Ishikawa (cell line): Measurements from ENCODE around the gene RIMBP2.

ENCODE experiments used
- CEBPB ChIP-seq: IDR thresholded peaks from 2 replicates; pipeline ENCODE4 v1.6.1; 2012
- CREB1 ChIP-seq: IDR thresholded peaks from 2 replicates; pipeline ENCODE4 v1.6.1; 2012; ENCODE audit warnings: low read depth
- EGR1 ChIP-seq: IDR thresholded peaks from 2 replicates; pipeline ENCODE4 v1.6.1; 2012
- EP300 ChIP-seq: IDR thresholded peaks from 2 replicates; pipeline ENCODE4 v1.6.1; 2012; ENCODE audit warnings: borderline replicate concordance
- FOXM1 ChIP-seq: IDR thresholded peaks from 2 replicates; pipeline ENCODE4 v1.6.1; 2012; ENCODE audit warnings: low read depth, borderline replicate concordance
- NFIC ChIP-seq: IDR thresholded peaks from 2 replicates; pipeline ENCODE4 v1.6.1; 2012
- RAD21 ChIP-seq: IDR thresholded peaks from 2 replicates; pipeline ENCODE4 v1.6.1; 2012; ENCODE audit warnings: low read depth
- TAF1 ChIP-seq: IDR thresholded peaks from 2 replicates; pipeline ENCODE4 v1.6.1; 2012; ENCODE audit warnings: low read depth, mild to moderate bottlenecking
- TCF12 ChIP-seq: IDR thresholded peaks from 2 replicates; pipeline ENCODE4 v1.6.1; 2012; ENCODE audit warnings: low read depth
- TEAD4 ChIP-seq: IDR thresholded peaks from 2 replicates; pipeline ENCODE4 v1.6.1; 2012
- YY1 ChIP-seq: IDR thresholded peaks from 2 replicates; pipeline ENCODE4 v1.6.1; 2012; ENCODE audit warnings: low read depth
- ZBTB7A ChIP-seq: IDR thresholded peaks from 2 replicates; pipeline ENCODE4 v1.6.1; 2012; ENCODE audit warnings: low read depth
- TF ChIP-seq, protein P1 (sequence below): IDR thresholded peaks from 2 replicates; pipeline ENCODE4 v1.6.1; 2012; ENCODE audit warnings: low read depth, mild to moderate bottlenecking
- TF ChIP-seq, protein P2 (sequence below): IDR thresholded peaks from 2 replicates; pipeline ENCODE4 v1.6.1; 2012
- TF ChIP-seq, protein P3 (sequence below): IDR thresholded peaks from 2 replicates; pipeline ENCODE4 v1.6.1; 2012

Gene RIMBP2

DNA sequence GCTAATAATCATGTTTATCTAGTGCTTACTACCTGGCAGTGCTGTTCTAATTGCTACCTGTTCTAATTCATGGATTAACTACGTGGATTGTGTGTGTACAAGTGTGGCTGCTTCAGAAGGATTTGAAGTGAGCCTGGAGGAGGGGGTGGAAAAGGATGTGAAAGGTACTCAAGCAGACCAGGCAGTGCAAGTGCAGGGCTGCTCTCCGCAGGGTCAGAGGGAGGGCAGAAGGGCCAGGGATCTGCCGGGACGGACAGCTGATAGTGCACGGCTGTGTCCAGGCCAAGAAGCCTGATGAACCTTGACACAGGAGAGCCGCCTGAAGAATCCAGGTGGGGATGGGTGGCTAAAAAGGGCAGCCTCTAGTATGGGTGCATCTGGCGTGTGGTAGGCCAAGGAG is 349.9 kb downstream of the RIMBP2 start:
- TF ChIP-seq TEAD4 (no peak), EGR1 (no peak), YY1 (no peak), TAF1 (no peak), FOXM1 (no peak), EP300 (no peak)
- TF ChIP-seq, protein P1, sequence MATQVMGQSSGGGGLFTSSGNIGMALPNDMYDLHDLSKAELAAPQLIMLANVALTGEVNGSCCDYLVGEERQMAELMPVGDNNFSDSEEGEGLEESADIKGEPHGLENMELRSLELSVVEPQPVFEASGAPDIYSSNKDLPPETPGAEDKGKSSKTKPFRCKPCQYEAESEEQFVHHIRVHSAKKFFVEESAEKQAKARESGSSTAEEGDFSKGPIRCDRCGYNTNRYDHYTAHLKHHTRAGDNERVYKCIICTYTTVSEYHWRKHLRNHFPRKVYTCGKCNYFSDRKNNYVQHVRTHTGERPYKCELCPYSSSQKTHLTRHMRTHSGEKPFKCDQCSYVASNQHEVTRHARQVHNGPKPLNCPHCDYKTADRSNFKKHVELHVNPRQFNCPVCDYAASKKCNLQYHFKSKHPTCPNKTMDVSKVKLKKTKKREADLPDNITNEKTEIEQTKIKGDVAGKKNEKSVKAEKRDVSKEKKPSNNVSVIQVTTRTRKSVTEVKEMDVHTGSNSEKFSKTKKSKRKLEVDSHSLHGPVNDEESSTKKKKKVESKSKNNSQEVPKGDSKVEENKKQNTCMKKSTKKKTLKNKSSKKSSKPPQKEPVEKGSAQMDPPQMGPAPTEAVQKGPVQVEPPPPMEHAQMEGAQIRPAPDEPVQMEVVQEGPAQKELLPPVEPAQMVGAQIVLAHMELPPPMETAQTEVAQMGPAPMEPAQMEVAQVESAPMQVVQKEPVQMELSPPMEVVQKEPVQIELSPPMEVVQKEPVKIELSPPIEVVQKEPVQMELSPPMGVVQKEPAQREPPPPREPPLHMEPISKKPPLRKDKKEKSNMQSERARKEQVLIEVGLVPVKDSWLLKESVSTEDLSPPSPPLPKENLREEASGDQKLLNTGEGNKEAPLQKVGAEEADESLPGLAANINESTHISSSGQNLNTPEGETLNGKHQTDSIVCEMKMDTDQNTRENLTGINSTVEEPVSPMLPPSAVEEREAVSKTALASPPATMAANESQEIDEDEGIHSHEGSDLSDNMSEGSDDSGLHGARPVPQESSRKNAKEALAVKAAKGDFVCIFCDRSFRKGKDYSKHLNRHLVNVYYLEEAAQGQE = no peak
- TF ChIP-seq, protein P2, sequence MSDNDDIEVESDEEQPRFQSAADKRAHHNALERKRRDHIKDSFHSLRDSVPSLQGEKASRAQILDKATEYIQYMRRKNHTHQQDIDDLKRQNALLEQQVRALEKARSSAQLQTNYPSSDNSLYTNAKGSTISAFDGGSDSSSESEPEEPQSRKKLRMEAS = no peak

DNA sequence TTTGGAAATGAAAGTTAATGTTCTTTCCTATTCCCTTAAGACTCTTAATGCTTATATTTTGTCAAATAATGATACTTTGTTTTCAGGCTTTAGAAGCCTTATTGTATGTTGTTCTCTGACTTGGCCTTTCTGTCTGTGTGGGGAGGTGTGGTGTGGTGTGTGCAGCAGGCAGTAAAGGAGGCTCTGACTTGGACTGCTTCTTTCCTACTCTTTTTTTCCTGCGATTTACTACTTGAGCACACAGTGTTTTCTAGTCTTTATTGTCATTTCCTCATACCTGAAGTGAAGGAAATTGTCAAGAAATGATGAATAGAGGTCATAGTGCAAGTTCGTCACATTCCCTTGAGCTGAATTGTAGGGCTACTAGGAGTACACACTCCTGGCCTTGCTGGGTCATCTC is 351.5 kb downstream of the RIMBP2 start:
- TF ChIP-seq EP300 (no peak), TAF1 (no peak), TCF12 (no peak)
- TF ChIP-seq, protein P2 = no peak

DNA sequence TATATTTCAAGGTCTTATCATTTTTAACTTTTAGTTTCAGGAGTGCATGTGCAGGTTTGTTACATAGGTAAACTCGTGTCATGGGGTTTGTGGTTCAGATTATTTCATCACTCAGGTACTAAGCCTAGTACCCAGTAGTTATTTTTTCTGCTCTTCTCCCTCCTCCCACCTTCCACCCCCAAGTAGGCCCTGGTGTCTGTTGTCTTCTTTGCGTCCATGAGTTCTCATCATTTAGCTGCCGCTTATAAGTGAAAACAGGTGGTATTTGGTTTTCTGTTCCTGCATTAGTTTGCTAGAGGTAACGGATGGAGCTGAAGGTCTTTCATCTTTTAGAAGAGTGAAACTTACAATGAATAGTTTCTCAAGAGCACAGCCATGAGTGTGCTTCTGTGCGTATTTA is 354.0 kb downstream of the RIMBP2 start:
- no peak for TF ChIP-seq EP300
- no peak for TF ChIP-seq ZBTB7A
- no peak for TF ChIP-seq FOXM1
- no peak for TF ChIP-seq CREB1
- TF ChIP-seq, protein P2 = no peak
- TF ChIP-seq TAF1 = no peak
- TF ChIP-seq CEBPB = no peak
- no peak for TF ChIP-seq TEAD4
- no peak for TF ChIP-seq RAD21
- TF ChIP-seq NFIC = no peak
- TF ChIP-seq, protein P3, sequence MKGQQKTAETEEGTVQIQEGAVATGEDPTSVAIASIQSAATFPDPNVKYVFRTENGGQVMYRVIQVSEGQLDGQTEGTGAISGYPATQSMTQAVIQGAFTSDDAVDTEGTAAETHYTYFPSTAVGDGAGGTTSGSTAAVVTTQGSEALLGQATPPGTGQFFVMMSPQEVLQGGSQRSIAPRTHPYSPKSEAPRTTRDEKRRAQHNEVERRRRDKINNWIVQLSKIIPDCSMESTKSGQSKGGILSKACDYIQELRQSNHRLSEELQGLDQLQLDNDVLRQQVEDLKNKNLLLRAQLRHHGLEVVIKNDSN = no peak
- TF ChIP-seq, protein P1 = no peak
- no peak for TF ChIP-seq TCF12

DNA sequence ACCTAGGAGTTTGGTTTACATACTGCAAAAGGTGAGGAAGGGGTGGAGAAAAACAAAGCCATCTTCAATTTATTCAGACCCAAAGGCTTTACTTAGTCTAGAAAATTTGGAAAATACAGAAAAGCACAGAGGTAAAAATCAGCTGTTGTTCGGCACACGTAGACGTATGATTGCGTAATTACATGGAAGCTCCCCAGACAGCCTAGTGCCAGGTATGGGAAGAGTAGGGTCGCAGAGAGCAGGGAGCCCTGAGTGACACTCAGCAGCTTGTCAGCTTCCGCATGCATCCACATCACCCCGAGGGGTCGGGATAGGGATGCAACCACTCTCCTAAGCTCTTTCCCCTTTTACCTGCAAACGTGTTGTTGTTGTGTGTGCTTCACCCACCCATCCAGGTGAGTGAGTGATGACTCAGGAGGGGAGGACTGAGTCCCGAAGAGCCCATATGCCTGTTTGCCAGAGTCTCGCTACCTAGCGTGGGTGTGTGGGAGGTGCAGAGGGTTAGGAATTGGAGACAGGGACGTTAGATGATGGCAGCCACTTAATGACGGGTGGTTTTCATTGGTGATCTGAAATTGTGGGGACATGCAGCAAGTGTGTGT is 358.3 kb downstream of the RIMBP2 start:
- TF ChIP-seq CREB1 = no peak
- TF ChIP-seq CEBPB = 0 out of 2 replicates have a peak, but pooled peaks have one; percentile 20

DNA sequence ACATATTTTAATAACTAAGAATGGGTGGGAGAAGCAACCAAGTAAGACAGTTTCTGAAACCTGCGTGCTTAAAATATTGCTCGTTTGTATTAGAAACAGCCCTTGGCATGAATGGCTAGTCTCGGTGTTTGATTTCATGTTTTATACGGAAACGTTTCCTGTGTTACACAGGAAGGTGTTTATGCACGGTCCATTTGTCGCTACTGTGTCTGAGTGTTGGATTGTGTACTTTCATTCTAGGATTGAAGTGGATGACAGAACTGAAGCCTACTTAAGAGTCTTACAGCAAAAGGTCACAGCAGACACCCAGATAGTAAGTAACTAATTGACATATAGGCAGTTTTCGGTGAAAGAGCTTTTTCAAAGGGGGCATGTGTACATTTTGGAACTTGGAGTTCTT is 358.9 kb downstream of the RIMBP2 start:
- TF ChIP-seq ZBTB7A (no peak), CEBPB (no peak), RAD21 (no peak), YY1 (no peak), TAF1 (no peak), EP300 (no peak)
- TF ChIP-seq, protein P3 = no peak

DNA sequence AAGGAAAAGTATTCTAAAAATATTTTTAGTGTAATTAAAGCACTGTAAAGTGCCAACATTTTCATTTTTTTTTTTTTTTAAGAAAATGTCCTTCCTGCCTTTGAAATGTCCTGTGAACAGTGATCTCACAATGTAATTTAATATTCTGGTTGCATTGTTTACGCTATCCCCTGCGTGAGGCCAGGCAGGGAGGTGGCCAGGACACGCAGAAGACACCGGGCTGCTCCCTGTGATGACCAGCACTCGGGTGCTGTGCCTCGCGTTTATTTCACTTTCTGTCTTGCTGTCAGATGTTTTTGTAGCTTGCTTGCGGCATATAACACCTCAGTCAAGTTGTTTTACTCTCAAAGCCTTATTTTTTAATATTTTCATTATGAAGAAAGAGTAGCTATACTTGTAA is 359.9 kb downstream of the RIMBP2 start:
- TF ChIP-seq, protein P2 = no peak

DNA sequence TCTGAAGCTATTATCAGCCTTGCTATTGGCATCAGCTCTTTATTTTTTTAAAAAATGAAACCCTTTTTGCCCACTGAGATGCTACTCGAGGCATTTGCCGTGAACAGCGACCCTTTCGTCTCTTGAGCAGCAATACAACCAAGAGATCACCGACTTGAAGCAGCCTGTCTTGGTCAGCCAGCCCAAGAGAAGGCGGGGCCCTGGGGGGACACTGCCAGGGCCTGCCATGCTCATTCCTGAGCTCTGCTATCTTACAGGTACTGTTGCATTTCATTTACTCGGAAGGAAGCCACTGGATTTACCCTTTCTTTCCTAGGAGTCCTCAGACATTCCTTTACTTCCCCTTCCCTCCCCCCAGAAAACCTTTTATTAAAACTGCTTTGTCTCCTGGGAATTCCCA is 361.7 kb downstream of the RIMBP2 start:
- TF ChIP-seq CREB1 = no peak
- no peak for TF ChIP-seq TCF12
- TF ChIP-seq, protein P2 = no peak
- no peak for TF ChIP-seq NFIC
